ENCODE measurements around the gene CYP1A2. TPM values are rescaled to one million over a fixed set of nuclear protein-coding genes. Genes with fewer than 3 reads are reported as not detected.

CYP1A2 gene
- total and polyA plus RNA-seq, 11 donors, result not detected

DNA sequence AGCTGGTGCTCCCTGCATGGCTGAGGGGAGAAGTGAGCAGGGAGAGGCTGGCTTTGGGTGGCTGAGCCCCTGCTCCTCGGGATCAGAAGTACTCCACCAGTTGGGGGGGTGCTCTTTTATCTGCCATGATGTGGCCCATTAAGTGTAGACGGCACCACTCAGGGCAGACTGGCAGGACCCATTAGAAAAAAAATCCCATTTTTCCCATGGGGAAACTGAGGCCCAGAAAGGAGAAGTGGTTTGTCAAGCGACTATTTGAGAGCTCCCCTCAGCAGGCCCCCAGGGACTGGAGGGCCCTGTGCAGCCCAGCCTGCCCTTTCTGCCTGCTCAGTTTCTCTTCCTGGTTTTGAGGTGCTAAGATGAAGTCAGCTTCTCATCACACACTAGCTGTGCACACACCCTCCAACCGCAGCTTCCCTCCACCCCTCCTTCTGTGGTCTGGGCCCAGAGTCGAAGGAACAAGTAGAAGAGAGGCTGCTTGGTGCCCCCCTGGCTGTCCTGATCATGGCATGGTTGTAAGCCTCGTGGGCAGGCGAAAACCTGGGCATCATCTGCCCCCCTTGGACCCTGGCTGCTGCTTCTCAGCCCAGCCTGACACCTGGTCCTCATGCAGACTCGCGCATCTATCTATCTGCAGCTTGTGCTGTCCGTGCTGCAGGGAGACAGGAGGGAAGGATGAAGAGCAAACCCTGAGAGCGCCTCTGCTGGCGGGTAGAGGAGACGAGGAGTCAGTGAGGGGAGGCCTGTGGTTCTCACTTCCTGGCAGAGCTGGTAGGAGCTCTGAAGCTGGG lies 38.8 kb downstream of the CYP1A2 start:
- Histone ChIP-seq H3K9me3 (no peaks in the 10 kb centered on the region), H3K36me3 (peaks cover 0 to 11% (median 0%) of the 10 kb centered on the region in 9 donors), H3K4me1 (peaks cover 52 to 100% (median 97%) of the 10 kb centered on the region in 12 donors), H3K4me3 (peak overlapping the region in 5 of 12 donors; percentile 1 to 72 (median 7)), H3K27ac (peak overlapping the region; percentile 42 to 97 (median 86)), H3K27me3 (no peaks in the 10 kb centered on the region)
- 40 to 46% (median 45%) methylated on average over 10 to 13 of the region's 13 CpGs for WGBS, 4 donors
- TF ChIP-seq POLR2A (IDR thresholded peaks at IDR 0.05), result no peak
- TF ChIP-seq, protein P1, sequence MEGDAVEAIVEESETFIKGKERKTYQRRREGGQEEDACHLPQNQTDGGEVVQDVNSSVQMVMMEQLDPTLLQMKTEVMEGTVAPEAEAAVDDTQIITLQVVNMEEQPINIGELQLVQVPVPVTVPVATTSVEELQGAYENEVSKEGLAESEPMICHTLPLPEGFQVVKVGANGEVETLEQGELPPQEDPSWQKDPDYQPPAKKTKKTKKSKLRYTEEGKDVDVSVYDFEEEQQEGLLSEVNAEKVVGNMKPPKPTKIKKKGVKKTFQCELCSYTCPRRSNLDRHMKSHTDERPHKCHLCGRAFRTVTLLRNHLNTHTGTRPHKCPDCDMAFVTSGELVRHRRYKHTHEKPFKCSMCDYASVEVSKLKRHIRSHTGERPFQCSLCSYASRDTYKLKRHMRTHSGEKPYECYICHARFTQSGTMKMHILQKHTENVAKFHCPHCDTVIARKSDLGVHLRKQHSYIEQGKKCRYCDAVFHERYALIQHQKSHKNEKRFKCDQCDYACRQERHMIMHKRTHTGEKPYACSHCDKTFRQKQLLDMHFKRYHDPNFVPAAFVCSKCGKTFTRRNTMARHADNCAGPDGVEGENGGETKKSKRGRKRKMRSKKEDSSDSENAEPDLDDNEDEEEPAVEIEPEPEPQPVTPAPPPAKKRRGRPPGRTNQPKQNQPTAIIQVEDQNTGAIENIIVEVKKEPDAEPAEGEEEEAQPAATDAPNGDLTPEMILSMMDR (IDR thresholded peaks at IDR 0.05), result peak; percentile 9 to 56 (median 37)
- peak; percentile 12 to 48 (median 33) for ATAC-seq
- peak; percentile 65 to 85 (median 75) for DNase-seq
- intact Hi-C loops (cut with DNase I), result no loop called here

DNA sequence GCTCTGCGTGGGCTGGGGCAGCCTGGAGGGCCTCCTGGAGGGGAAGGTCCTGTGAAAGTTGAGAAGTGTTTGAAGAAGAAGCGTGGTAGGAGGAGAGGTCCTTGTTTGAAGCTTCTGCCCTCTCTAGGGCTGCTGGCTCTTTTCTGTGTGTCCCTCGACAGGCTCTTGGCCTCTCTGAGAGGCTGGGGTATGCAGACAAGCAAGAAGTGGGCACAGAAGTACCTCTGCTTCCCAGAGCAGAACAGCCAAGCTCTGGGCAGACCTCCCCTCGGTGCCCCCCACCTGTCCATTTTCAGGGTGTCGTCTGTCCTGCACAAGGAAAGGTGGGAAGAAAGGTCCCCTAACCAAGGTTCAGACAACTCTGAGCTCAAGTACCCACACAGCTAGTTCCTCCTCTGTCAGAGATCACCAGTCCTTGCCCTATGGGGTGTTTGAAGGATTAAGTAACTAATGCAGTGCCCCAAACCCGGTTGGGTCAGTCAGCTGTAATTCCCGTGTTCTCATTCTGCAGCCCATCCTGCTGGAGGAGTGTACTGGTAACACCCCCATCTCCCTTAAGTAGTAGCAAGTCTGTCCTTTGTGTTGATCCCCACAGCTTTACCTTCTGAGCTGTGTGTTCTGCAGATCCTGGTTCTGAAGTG lies 39.5 kb downstream of the CYP1A2 start:
- Histone ChIP-seq H3K9me3 (no peaks in the 10 kb centered on the region), H3K4me3 (peak overlapping the region in 3 of 12 donors; percentile 9 to 72 (median 15)), H3K4me1 (peaks cover 50 to 100% (median 99%) of the 10 kb centered on the region in 12 donors), H3K27me3 (no peaks in the 10 kb centered on the region), H3K27ac (peak overlapping the region in 11 of 12 donors; percentile 77 to 97 (median 86)), H3K36me3 (peaks cover 0 to 15% (median 0%) of the 10 kb centered on the region in 9 donors)
- DNase-seq (no peak), ATAC-seq (no peak)
- intact Hi-C loops (cut with DNase I), result no loop called here
- no peak for TF ChIP-seq POLR2A (IDR thresholded peaks at IDR 0.05)
- TF ChIP-seq, protein P1 (IDR thresholded peaks at IDR 0.05), result peak in 1 of 12 donors; percentile 1
- 46 to 66% (median 56%) methylated on average over 6 to 7 of the region's 7 CpGs for WGBS, 4 donors

DNA sequence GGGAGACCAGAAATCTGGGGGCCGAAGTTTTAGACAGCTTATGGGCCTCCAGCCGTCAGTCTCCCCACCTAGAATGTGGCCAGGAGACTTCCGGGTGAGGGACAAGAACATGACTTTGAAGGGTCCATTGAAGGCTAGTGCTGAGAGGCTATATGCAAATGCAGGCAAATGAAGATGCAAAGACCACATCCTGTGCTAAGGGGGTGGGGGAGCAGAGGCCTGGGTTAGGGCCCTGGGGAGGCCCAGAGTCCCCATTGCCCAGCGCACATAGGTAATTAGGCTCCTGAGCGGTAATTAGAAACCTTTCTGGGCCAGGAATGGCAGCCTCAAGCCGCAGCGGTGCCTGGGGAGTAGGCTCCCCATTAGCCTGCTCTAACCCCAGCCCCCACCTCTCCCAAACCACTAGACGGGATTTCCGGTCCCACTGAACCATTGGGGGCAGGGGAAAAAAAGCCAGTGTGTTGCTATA lies 40.1 kb downstream of the CYP1A2 start:
- peaks cover 46 to 100% (median 98%) of the 10 kb centered on the region in 12 donors for H3K4me1 ChIP-seq
- WGBS, 4 donors, result 60 to 82% (median 73%) methylated on average over 9 of the region's 9 CpGs
- peak overlapping the region in 3 of 12 donors; percentile 14 to 72 (median 25) for H3K4me3 ChIP-seq
- H3K27ac ChIP-seq, result peak overlapping the region in 11 of 12 donors; percentile 57 to 97 (median 86)
- intact Hi-C loops (cut with DNase I), result no loop called here
- H3K36me3 ChIP-seq, result peaks cover 0 to 15% (median 0%) of the 10 kb centered on the region in 9 donors
- ATAC-seq, result no peak
- no peaks in the 10 kb centered on the region for H3K9me3 ChIP-seq
- DNase-seq, result no peak
- TF ChIP-seq POLR2A (IDR thresholded peaks at IDR 0.05), result no peak
- TF ChIP-seq, protein P1 (IDR thresholded peaks at IDR 0.05), result no peak
- H3K27me3 ChIP-seq, result no peaks in the 10 kb centered on the region

DNA sequence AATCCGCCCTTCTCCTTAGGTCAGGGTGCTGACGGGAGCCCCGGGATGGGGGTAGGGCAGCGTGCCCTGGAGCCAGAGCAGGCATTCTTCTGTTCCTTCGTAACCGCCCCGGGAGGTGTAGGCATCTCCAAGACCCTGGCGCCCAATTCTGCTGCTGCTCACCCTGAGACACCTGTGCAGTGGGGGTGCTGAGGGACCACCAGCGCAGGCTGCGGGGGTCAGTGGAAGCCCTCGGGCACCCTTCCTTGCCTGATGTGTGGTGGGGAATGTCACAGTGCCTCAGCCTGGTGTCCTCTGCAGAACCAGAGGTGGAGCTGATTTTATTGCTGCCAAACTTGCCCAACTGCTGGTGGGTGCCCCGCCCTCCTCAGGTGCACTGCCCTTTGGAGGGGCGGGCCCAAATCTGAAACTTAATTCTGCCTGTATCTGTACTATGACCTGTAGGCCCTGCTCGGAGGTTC lies 40.6 kb downstream of the CYP1A2 start:
- intact Hi-C loops (cut with DNase I), result no loop called here
- H3K9me3 ChIP-seq, result no peaks in the 10 kb centered on the region
- DNase-seq, result no peak
- peak overlapping the region in 3 of 12 donors; percentile 14 to 72 (median 25) for H3K4me3 ChIP-seq
- TF ChIP-seq, protein P1 (IDR thresholded peaks at IDR 0.05), result no peak
- no peak for TF ChIP-seq POLR2A (IDR thresholded peaks at IDR 0.05)
- H3K27me3 ChIP-seq, result no peaks in the 10 kb centered on the region
- 64 to 82% (median 68%) methylated on average over 11 to 14 of the region's 14 CpGs for WGBS, 4 donors
- peaks cover 0 to 15% (median 0%) of the 10 kb centered on the region in 9 donors for H3K36me3 ChIP-seq
- no peak for ATAC-seq
- peaks cover 41 to 100% (median 93%) of the 10 kb centered on the region in 12 donors for H3K4me1 ChIP-seq
- peak overlapping the region; percentile 67 to 97 (median 88) for H3K27ac ChIP-seq
